Heart right ventricle (tissue), 16 donors: ENCODE measurements around the gene OR1K1. TPM values are rescaled to one million over a fixed set of nuclear protein-coding genes. Genes with fewer than 3 reads are reported as not detected.
A peak's percentile ranks its signal among the peaks of the same experiment; 100 is the strongest.
"Not testable (repeated sequence)": the region's sequence is repeated elsewhere in the genome, so short reads cannot be mapped to it uniquely, and the experiment has no call there.

Source experiments
- ATAC-seq, 8 donors: fragments of 200-7000 bp; cut with Tn5 transposase; one replicate each; pipeline ENCODE4 v1.9.1; 2020; ENCODE audit warnings: mild to moderate bottlenecking in 8 of 8, moderate library complexity in 8 of 8, moderate number of reproducible peaks in 1 of 8
- DNase-seq, 2 donors: peaks; one replicate each; pipeline ENCODE4 v3.0.0-alpha.2; 2020
- H3K27ac ChIP-seq, 10 donors: fragments of 200-600 bp; sonication (generic) in 2 of 10; one replicate each; pipeline versions ENCODE4 v1.5.0 to v1.8.0; 2020 to 2022; ENCODE audit warnings: mild to moderate bottlenecking in 3 of 10
- H3K27me3 ChIP-seq, 7 donors: fragments of 200-600 bp; one replicate each; pipeline ENCODE4 v1.8.0; 2021 to 2022; ENCODE audit warnings: mild to moderate bottlenecking in 2 of 7
- H3K36me3 ChIP-seq, 9 donors: fragments of 200-600 bp; sonication (generic) in 1 of 9; one replicate each; pipeline versions ENCODE4 v1.5.0 to v1.8.0; 2020 to 2022; ENCODE audit warnings: mild to moderate bottlenecking in 2 of 9
- H3K4me1 ChIP-seq, 9 donors: fragments of 200-600 bp; sonication (generic) in 1 of 9; one replicate each; pipeline versions ENCODE4 v1.5.0 to v1.8.0; 2020 to 2022; ENCODE audit warnings: mild to moderate bottlenecking in 4 of 9
- H3K4me3 ChIP-seq, 10 donors: fragments of 200-600 bp; sonication (generic) in 2 of 10; one replicate each; pipeline versions ENCODE4 v1.5.0 to v1.8.0; 2020 to 2022; ENCODE audit warnings: mild to moderate bottlenecking in 7 of 10, moderate library complexity in 2 of 10
- H3K9me3 ChIP-seq, 11 donors: fragments of 200-600 bp in 10 of 11; sonication (generic) in 2 of 11; one replicate each; pipeline versions ENCODE4 v1.5.0 to v1.8.0; 2013 to 2022; ENCODE audit warnings: mild to moderate bottlenecking in 2 of 11, control low read depth in 1 of 11, moderate library complexity in 1 of 11
- CTCF ChIP-seq, 9 donors: fragments of 200-600 bp; sonication (generic) in 2 of 9; IDR thresholded peaks; one replicate each; pipeline versions ENCODE4 v1.5.0 to v1.8.0; 2021 to 2022; ENCODE audit warnings: antibody characterized with exemption in 9 of 9, mild to moderate bottlenecking in 5 of 9, moderate library complexity in 1 of 9
- WGBS, 2 donors: extraction: QIAGEN DNeasy Blood & Tissue Kit; methylation state at CpG; one replicate each; pipeline ENCODE4 v1.1.7; 2013; ENCODE audit warnings: inconsistent platforms in 1 of 2; 5-methylcytosine and 5-hydroxymethylcytosine counted together
- intact Hi-C, 10 donors: fragments of 100-400 bp; cut with DNase I; formaldehyde crosslinking; loops; one replicate each; pipeline versions ENCODE4 v1.11.1 to v1.14.2; 2022
- polyA plus RNA-seq, 2 donors: library from polyadenylated mRNA; stranded (reverse); fragments of 200-250 nt; gene quantifications; one replicate each; pipeline ENCODE4 v1.2.3, GENCODE V29; 2013
- total RNA-seq, 10 donors: library from RNA; stranded (reverse); fragmentation: NEBNext Ultra II Directional in 3 of 10; extraction: Animal tissue kit (Norgen Biotek cat#: 25700) in 3 of 10; gene quantifications; one replicate each; pipeline versions ENCODE4 v1.2.1 to v1.2.4, GENCODE V29; 2021 to 2023
- donor health status: Arrhythmogenic right ventricular cardiomyopathy.
- donor health status: ischemic (EF 13 %, LVEDD 7.1; RV severe dilation, severe dysfunction).
- donor health status: healthy with polysubstance abuse.
- donor health status: DM: no; HTN: yes; CAD: no.
- donor health status: DM: no; HTN: no; CAD: no.
- donor health status: ischemic (EF 25% LVEDD 6.9; RV normal size, moderate dysfunction).
- donor health status: ischemic (EF 25% LVEDD 5.7; RV mildly dilated, moderate dysfunction).
- donor health status: healthy.
- donor health status: DM: yes; HTN: yes; CAD: no.
- donor health status: Ischemic cardiomyopathy.
- donor health status: ischemic (EF 35%, LVEDD 5.7; RV mildly dilated, moderate dysfunction).
- donor health status: nonischemic (EF 11% LVEDD 7.7; RV severe dilation, severe dysfunction).
- donor health status: DM: yes; HTN: yes; CAD: no.
- donor health status: PGD.
- donor health status: ischemic (EF 29% LVEDD 5.4; RV normal size, mild dysfunction).
- donor health status: nonischemic (EF 23%, LVEDD 6.1; RV moderate dilation, normal function).

The OR1K1 gene
- total and polyA plus RNA-seq, 12 donors: not detected

DNA sequence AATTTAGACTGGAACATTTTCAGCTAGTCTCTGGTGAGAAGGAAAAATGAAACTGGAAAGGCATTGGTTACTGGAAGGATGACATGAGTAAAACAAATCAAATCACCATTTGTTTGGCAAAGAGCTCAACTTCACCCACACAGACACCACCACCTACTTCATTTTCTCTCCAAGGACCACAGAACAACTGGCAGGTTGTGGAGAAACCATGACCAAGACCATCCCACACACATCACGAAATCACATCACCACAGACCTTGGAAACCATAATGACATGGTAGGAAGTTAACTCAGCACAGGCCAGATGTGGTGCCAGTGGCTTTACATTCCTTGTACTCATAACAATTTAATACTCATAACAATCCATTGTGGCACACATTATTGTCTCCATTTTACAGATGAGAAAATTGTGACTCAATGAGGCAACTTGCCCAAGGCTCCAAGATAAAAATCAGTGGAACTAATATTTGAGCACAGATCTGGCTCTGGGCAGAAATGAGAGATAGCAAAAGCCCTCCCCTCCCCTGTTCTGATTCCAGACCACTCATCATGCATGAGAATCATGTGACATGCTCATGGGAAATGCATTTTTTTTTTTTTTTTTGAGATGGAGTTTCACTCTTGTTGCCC is 7.5 kb downstream of the OR1K1 start:
- Histone ChIP-seq H3K9me3 (peaks cover 0 to 7% (median 0%) of the 10 kb centered on the region in 11 donors), H3K27ac (no peak overlapping the region), H3K36me3 (no peaks in the 10 kb centered on the region), H3K4me3 (no peak overlapping the region), H3K4me1 (peaks cover 0 to 4% (median 0%) of the 10 kb centered on the region in 9 donors), H3K27me3 (no peaks in the 10 kb centered on the region)
- intact Hi-C loops: loop anchor here in 3 of 10 donors (1.0 to 10.0 kb wide), 4 partner anchors 340 to 700 kb away; no protein-coding TSS in a partner anchor
- no peak for DNase-seq
- TF ChIP-seq CTCF (IDR thresholded peaks at IDR 0.05): no peak
- no peak for ATAC-seq
- WGBS, 2 donors: 78 to 87% methylated on average over 1 of the region's 1 CpG

DNA sequence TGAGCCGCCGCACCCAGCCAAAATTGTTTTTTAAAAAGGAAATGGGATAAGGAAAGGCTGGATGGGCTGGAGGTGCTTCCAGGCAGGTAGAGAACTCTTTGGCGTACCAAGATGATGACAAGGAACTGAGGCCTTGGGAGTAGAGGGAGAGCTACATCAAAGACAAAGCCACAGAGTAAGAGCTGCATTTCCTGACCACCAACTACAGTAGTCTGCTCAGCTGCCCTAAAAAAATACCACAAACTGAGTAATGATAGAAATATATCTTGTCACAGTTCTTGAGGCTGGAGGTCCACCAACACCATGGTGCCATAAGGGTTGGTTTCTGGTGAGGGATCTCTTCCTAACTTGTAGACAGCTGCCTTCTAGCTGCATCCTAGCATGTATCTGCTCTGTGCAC is 8.2 kb downstream of the OR1K1 start:
- Histone ChIP-seq H3K4me1 (peaks cover 0 to 4% (median 0%) of the 10 kb centered on the region in 9 donors), H3K4me3 (no peak overlapping the region), H3K27ac (no peak overlapping the region), H3K9me3 (peaks cover 0 to 7% (median 0%) of the 10 kb centered on the region in 11 donors), H3K27me3 (no peaks in the 10 kb centered on the region), H3K36me3 (no peaks in the 10 kb centered on the region)
- intact Hi-C loops: loop anchor here in 3 of 10 donors (2.0 to 10.0 kb wide), 5 partner anchors 341 to 701 kb away; no protein-coding TSS in a partner anchor
- DNase-seq: no peak
- WGBS, 2 donors: 95 to 96% methylated on average over 3 of the region's 3 CpGs
- no peak for ATAC-seq
- TF ChIP-seq CTCF (IDR thresholded peaks at IDR 0.05): no peak

- not testable (repeated sequence) for H3K27ac ChIP-seq, DNase-seq, H3K36me3 ChIP-seq, H3K4me3 ChIP-seq, H3K27me3 ChIP-seq, H3K4me1 ChIP-seq, H3K9me3 ChIP-seq, ATAC-seq
- intact Hi-C loops: loop anchor here in 3 of 10 donors (2.0 to 10.0 kb wide), 5 partner anchors 342 to 702 kb away; no protein-coding TSS in a partner anchor
- WGBS, 2 donors: 73 to 78% methylated on average over 7 of the region's 7 CpGs
These were observed 9.3 kb downstream of the OR1K1 start for GRCh38 chr9:122809261-122809660.

GRCh38 chr9:122810306-122810946 is 10.5 kb downstream of the OR1K1 start:
- peak; percentile 77 to 91 (median 87) for ATAC-seq
- Histone ChIP-seq H3K36me3 (peaks cover 0 to 5% (median 0%) of the 10 kb centered on the region in 9 donors), H3K27me3 (no peaks in the 10 kb centered on the region), H3K9me3 (peaks cover 0 to 7% (median 0%) of the 10 kb centered on the region in 11 donors), H3K27ac (no peak overlapping the region), H3K4me3 (no peak overlapping the region), H3K4me1 (peaks cover 0 to 7% (median 0%) of the 10 kb centered on the region in 9 donors)
- intact Hi-C loops: loop anchor here in 8 of 10 donors (1.0 to 10.0 kb wide), 9 partner anchors 54 to 716 kb away; partner anchors contain the start of gene TTLL11 (in 3 of the 8)
- peak; percentile 66 to 70 for DNase-seq
- 3% methylated on average over 8 of the region's 8 CpGs for WGBS, 2 donors
- peak; percentile 65 to 86 (median 78) for TF ChIP-seq CTCF (IDR thresholded peaks at IDR 0.05)
